AG04449 (cell line): ENCODE measurements around the gene COL4A1.

ENCODE experiments used
- CTCF ChIA-PET: fragments of 350-600 bp; formaldehyde crosslinking; extraction: SDS; loops from one replicate; lab custom pipeline; 2021; ENCODE audit warnings: antibody characterized with exemption; lab: Yijun Ruan, JAX
- POLR2A ChIA-PET: fragments of 400-600, 350-600 bp; formaldehyde crosslinking; extraction: SDS; loops from one replicate; lab custom pipeline; 2020; ENCODE audit warnings: antibody characterized with exemption, inconsistent platforms; lab: Yijun Ruan, JAX
- DNase-seq: peaks from one replicate; pipeline ENCODE4 v3.0.0-alpha.2; 2010; ENCODE audit warnings: low read depth, low spot score
- H3K4me3 ChIP-seq: 2 replicates; pipeline ENCODE4 v1.5.1; 2011; ENCODE audit warnings: low read depth, mild to moderate bottlenecking, control low read depth, low read length
- CTCF ChIP-seq: IDR thresholded peaks from one replicate; pipeline ENCODE4 v1.5.1; 2011; ENCODE audit warnings: mild to moderate bottlenecking, moderate library complexity, low read length, control low read depth, inconsistent platforms; ENCODE audit not compliant: insufficient read depth; ENCODE audit errors: missing control alignments

The COL4A1 gene

GRCh38 chr13:110271313-110271712 lies 35.6 kb downstream of the COL4A1 start:
- no peak overlapping the region for H3K4me3 ChIP-seq
- ChIA-PET CTCF (no interaction called here), POLR2A (no interaction called here)
- no peak for TF ChIP-seq CTCF
- no peak for DNase-seq

GRCh38 chr13:110270507-110270906 lies 36.5 kb downstream of the COL4A1 start:
- TF ChIP-seq CTCF = no peak
- CTCF ChIA-PET = interaction anchor here (1.4 kb wide), 1 partner anchor 11 kb away, joined by 4 read pairs; no protein-coding TSS in a partner anchor

GRCh38 chr13:110269509-110270185 lies 37.3 kb downstream of the COL4A1 start:
- CTCF ChIA-PET = interaction anchor here (1.4 kb wide), 1 partner anchor 10 kb away, joined by 4 read pairs; no protein-coding TSS in a partner anchor
- DNase-seq = no peak

More at GRCh38 chr13:110270507-110270906, 36.5 kb downstream of the COL4A1 start:
- POLR2A ChIA-PET = no interaction called here
- no peak overlapping the region for H3K4me3 ChIP-seq
- DNase-seq = no peak

GRCh38 chr13:110268576-110269185 lies 38.3 kb downstream of the COL4A1 start:
- no peak overlapping the region for H3K4me3 ChIP-seq
- POLR2A ChIA-PET = no interaction called here
- no peak for TF ChIP-seq CTCF
- no peak for DNase-seq
- CTCF ChIA-PET = interaction anchor here (0.8 to 1.3 kb wide), 2 partner anchors 21 to 176 kb away, joined by 5 to 8 read pairs; no protein-coding TSS in a partner anchor

More at GRCh38 chr13:110269509-110270185, 37.3 kb downstream of the COL4A1 start:
- POLR2A ChIA-PET = no interaction called here
- no peak overlapping the region for H3K4me3 ChIP-seq
- TF ChIP-seq CTCF = no peak

- ChIA-PET CTCF (interaction anchor here (0.7 to 1.5 kb wide), 5 partner anchors 9 to 176 kb away, joined by 3 to 8 read pairs (median 4); no protein-coding TSS in a partner anchor), POLR2A (interaction anchor here (1.1 kb wide), 1 partner anchor 39 kb away, joined by 3 read pairs; the partner anchor contains the start of genes COL4A1 and COL4A2)
- TF ChIP-seq CTCF = no peak
- H3K4me3 ChIP-seq = no peak overlapping the region
- no peak for DNase-seq
Observed at GRCh38 chr13:110268061-110268460, 38.9 kb downstream of the COL4A1 start.

- CTCF ChIA-PET = interaction anchor here (1.5 kb wide), 1 partner anchor 10 kb away, joined by 3 read pairs; no protein-coding TSS in a partner anchor
Observed at GRCh38 chr13:110266983-110267382, 40.0 kb downstream of the COL4A1 start.

More at GRCh38 chr13:110266983-110267382, 40.0 kb downstream of the COL4A1 start:
- H3K4me3 ChIP-seq = no peak overlapping the region
- no peak for TF ChIP-seq CTCF
- DNase-seq = no peak
- POLR2A ChIA-PET = interaction anchor here (1.1 kb wide), 1 partner anchor 40 kb away, joined by 3 read pairs; the partner anchor contains the start of genes COL4A1 and COL4A2
